HS-27A (cell line): ENCODE results near the gene SERTAD4.

ENCODE experiments used
- DNase-seq: peaks from one replicate; pipeline ENCODE4 v3.0.0-alpha.2; 2012; ENCODE audit warnings: low read depth, missing footprints

Gene SERTAD4

DNA sequence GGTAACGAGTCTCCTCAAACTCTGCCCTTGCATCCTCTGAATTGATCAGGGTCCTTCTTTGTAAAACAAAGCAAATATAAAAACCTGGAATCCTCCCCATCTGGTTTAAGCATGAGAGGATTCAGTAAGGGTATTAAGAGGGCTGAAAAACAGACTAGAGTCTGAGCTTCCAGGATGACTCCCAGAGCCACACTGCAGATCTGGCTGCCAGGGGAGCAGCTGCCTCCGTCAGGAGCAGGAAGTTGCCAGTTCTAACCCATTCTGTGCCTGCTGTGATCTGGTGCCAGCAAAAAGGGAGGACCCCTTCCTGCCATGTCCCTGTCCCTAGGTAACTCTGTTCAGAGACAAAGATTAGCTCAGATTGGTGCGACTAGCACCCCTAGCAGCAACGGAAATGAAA, 27.5 kb downstream of the SERTAD4 start:
- no peak for DNase-seq

DNA sequence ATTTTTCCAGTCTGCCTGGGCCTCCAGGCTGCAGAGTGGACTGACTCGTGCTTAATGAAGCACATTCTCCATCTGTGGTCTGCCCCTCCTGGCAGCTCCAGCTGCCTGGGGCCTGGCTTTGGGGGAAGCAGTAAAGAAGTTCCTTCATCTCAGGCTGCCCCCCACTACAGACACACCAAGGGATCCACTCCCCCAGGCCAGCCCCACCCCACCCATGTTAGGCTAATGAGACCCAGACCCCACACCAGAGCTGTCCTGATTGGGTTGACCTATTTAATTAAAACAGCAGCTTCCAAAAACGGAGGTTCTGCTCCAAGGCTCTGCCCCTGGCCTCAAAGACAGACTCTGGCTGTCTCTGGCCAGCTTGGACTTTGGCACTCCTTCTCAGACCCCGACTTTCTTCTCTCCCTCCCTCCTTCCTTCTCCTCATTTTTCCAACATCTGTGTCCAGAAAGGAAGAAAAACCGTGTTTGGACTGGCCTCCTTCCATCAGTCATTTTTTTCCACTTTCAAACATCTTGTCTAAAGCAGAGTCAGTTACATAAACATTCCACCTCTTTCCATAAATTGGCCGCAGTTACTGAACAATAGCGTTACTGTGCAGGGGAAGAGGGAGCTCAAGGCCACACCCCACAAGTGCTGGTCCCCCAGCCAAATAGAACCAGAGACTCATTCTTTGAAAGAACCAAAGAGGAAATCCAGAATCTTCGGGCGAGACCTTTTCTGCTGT, 29.7 kb downstream of the SERTAD4 start:
- peak; percentile 68 for DNase-seq

DNA sequence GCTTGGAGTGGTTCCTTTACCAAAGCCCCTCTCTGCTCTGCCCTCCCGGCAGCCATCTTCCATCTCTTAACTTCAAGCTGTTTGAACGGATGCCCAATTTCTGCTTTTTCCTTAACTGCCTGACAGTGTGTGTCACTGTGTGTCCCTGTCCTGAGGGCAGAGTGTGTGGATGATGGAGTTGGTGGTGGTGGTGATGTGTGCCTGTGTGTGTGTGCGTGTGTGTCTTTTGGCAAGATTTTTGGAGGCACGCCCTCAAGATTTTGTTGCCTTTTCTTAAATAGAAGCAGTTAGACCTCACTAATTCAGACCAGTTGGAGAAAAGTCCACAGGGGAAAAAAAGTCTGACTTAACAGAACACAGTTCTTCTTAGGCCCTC, 30.3 kb downstream of the SERTAD4 start:
- no peak for DNase-seq

GRCh38 chr1:210263963-210264362, 31.4 kb downstream of the SERTAD4 start:
- no peak for DNase-seq

DNA sequence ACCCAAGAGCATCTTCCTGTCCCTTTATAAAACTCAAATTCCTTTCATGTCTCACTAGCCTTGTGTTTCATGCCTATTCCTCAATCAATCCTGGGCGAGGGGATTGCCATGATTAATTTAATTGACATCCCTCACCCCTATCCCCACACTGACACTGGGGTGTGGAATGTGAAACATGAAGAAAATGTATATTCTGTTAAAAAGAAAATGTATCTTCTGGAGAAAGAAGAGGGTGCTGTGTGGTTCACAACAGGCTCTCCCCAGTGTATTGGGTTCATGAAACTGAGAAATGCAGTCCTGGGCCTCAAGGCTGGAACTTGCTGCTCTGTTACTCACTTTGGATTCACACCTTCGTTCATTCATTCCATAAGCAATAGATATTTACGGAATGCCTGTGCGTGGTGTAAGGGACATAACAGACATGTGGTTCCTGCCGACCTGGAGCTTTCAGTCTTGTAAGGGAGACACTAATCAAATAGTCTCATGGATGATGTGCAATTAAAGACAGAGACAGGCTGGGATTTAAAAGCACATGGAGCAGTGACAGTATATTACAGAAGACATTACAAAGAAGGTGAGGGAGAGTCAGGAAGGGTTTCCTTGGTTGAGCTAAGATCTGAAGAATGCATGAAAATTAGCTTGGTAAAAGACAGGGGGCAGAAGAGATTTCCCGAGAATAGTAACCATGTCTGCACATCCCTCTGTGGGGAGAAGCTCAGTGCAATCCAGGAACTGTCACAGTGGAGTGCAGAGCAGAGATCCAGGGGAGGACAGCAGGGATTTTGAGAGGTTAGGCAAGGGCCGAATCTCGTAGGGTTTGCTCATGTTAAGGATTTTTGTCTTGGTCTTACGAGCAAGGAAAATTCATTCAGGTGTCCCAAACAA, 32.1 kb downstream of the SERTAD4 start:
- DNase-seq, result peak; percentile 68

DNA sequence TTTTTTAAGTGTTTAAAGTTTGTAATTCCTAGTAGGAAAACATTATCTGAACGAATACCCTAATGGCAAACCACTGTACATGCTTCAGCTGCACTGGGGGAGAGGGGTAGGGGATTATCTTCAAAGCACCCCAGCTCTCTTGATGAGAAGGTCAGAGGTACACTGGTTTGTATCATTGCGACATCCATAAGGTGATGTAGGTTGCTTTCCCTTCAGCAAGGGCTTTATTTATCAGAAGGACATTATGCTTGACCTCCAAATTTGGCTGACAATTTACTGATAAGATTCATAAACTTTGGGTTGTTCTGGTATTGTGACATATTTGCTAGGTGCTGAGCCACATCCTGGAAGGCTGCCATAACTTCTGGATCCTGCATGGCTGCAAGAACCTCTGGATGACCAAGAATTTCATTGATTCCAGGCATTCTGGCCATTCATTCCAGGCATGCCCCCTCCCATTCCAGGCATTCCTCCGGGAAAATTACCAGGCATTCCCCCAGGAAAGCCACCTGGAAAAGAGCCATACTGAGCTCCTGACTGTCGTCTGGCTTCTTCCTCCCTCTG, 32.9 kb downstream of the SERTAD4 start:
- peak; percentile 92 for DNase-seq

- DNase-seq, result no peak
Observed at GRCh38 chr1:210269981-210270380, 37.4 kb downstream of the SERTAD4 start.

DNA sequence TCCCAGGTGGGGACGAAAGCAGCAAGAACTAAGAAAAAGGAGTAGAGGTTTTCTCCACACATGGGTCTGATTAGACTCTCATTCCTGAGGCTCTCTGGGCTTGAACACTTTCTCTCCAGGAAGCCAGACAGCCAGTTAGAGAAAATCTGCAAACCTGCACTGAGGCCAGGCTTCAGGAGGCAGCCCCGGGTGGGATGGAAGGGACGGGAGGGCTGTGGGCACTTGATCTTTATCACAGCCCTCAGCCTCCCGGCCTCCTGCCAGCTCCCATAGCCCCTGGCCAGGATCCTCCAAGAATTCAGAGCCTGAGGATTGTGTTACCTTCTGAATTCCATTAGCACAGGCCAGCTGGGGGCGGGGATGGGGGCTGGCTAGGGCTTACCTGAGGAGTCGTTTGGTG, 40.1 kb downstream of the SERTAD4 start:
- DNase-seq, result no peak

DNA sequence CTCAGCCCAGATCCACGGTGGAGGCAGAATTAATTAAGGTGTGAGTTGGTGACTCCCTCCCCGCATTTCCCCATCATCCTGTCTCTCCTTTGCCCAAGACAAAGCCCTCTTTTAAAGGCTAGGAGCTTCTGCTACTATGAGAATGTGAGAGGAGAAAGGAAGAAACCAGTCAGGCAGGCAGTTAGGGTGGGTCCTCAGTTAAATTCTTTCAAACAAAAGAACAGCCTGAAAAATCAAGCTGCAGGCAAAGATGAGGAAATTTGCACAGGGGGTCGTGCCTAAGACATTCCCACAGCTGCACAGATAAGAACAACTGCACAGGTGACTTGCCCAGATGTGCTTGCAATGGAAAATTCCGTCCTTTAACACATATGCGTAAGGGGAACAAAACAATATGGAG, 47.6 kb downstream of the SERTAD4 start:
- DNase-seq, result no peak

DNA sequence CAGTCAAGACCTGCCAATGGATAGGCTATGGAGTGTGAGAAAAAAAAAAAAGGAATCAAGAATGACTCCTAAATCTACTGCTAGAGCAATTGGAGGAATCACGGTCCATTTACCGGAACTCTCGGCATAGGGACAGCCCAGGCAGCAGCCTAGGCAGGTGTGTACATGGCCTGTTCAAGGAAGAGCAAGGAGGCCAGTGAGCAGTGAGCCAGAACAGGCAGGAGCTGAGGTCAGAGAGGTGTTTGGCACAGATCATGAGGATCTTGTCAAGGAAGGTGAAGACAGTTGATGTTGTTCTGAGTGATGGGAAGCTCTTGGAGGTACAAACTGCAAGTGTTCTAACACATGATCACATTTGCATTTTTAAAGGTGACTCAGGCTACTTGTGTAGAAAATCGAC, 55.5 kb downstream of the SERTAD4 start:
- no peak for DNase-seq

- no peak for DNase-seq
Observed at GRCh38 chr1:210289248-210289647, 56.7 kb downstream of the SERTAD4 start.

DNA sequence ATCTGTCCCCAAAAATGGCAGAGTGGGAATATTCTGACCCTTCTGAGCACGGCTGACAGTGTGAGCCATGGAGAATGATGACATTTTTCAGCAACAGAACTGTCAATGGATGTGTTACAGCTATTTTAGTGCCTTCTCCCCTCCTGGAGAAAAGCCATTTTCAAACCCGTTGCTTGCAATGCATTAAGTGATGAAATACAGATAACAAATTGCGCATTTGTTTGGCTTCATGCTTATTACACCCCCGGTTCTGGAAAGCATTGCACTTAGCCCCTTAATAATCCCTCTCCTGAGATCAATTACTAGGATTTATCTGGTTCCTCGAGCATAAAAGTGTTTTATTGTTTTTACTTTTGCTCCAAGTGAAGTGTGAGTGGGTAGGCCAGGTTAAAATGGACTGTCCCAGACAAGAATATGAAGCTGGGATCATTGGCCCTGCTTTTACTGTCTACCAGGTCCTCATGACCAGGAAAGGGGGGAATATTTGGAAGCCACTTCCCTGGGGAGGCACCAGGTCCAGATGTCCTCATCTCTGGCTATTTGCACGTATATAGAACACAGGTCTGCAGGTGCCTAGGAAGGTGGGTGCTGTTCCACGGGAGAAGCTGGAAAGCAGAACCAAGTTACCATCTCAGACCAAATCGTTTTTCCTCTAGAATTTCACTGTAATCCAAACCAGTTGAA, 58.6 kb downstream of the SERTAD4 start:
- DNase-seq, result no peak

DNA sequence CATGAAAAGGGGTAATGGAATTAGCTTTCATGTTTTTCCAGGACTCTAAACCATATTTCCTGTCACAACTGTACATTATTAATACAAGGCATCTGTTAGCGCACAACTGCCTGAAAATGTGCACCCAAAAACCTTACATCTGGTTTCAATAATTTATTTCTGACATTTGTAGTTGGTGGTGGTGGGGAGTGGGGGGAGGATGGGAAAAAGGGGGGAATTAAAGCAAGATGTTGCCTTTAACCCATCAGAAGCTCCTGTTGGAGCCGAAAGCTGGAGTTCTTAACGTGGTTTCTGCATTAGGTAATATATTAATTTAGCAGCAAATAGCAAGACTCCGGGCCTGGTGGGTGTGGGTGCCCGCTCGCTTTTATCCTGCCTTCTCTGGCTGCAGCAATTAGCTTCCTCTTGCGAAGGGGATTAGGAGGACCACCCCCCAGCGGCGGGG, 59.2 kb downstream of the SERTAD4 start:
- DNase-seq, result no peak

DNA sequence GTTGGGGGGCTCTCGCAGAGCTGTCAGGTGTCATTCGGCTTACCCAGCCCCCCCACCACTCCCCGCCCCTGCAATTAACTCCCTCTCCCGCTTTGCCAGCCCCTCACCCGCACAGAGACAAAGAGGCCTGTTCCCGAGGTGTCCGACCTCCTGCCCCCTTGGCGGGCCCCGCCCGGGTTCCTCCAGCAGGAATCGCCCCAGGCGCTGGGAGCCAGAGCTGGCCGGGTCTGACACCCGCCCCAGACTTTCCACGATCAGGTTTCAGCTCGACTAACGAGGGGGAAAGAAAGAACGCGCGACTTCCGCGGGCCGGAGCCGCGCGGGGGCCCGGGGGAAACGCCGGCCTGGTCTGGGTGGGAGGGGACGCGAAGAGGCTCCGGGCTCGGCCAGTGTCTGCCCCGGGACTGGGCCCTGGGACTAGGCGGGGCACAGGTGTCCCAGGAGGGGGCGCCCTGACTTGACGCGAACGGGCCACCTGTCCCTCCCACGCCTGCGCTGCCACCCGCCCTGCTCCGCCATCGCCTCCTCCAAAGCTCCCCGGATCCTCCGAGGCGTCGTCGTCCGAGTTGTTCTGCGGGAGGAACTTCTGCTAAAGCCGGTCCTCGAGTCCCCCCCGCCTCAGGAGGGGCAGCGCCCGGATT, 59.8 kb downstream of the SERTAD4 start:
- no peak for DNase-seq

GRCh38 chr1:210293171-210293607, 60.6 kb downstream of the SERTAD4 start:
- DNase-seq, result no peak

DNA sequence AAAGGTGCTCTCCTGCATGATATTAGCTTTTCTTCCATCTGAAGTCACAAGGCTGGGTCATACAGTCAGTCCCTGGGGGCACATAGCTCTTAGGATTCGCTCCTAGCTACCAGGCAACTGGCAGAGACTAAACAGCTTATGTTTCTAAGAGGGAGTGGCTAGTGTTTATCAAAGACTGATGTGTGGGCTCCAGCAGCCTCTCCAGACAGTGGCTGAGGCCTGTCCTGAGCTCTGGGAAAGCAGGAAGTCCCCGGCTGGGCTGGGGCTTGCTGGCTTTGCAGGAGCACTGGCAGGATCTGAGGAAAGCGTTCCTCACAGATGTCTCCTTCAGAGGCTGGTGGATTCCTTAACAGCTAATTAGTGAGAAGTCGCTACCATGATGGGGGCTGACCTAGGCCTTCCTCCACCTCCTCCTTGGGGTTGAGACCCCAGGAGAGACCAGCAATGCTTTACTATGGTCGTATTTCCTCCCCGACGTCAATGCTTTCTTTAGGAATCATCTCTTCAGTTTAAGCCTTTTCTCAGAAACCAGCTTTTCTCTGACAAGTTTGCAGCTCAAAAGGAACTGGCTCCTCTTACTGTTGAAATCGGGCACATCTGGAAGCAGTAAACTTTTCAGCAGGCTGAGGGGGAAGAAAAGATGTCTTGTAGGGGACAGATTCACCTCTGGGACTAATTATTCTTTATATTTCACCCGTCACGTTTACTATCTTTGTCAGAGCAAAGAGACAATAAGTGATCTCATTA, 62.6 kb downstream of the SERTAD4 start:
- no peak for DNase-seq
